Activated T-helper 1 cell treated with anti-CD3 and anti-CD28 coated beads, Interleukin-12 subunit alpha, Interleukin-12 subunit beta, Interleukin-2, Interleukin-4 antibody, amounts not matched to agents 30 ng/mL and 10 ng/mL and 1 ng/mL, durations not matched to agents 14 hours and 24 hours and 36 hours (primary cell): Measurements from ENCODE around the gene TMPRSS3. TPM values are rescaled to one million over a fixed set of nuclear protein-coding genes. Genes with fewer than 3 reads are reported as not detected.

Source experiments
- DNase-seq: peaks from one replicate; pipeline ENCODE4 v3.0.0; 2021; ENCODE audit warnings: low spot score
- H3K27ac Mint-ChIP-seq: one replicate; pipeline ENCODE4 v1.8.0; 2021; ENCODE audit warnings: mild to moderate bottlenecking, mixed read lengths
- H3K27me3 Mint-ChIP-seq: one replicate; pipeline ENCODE4 v1.8.0; 2022; ENCODE audit warnings: mild to moderate bottlenecking, moderate library complexity, mixed read lengths; ENCODE audit not compliant: insufficient read depth
- H3K36me3 Mint-ChIP-seq: one replicate; pipeline ENCODE4 v1.8.0; 2021; ENCODE audit warnings: low read depth, mixed read lengths
- H3K4me1 Mint-ChIP-seq: one replicate; pipeline ENCODE4 v1.8.0; 2021; ENCODE audit warnings: low read depth, mixed read lengths
- H3K4me3 Mint-ChIP-seq: one replicate; pipeline ENCODE4 v1.8.0; 2021; ENCODE audit warnings: mild to moderate bottlenecking, moderate library complexity, mixed read lengths
- H3K9me3 Mint-ChIP-seq: one replicate; pipeline ENCODE4 v1.8.0; 2021; ENCODE audit warnings: mixed read lengths
- intact Hi-C: fragments of 100-400 bp; cut with micrococcal nuclease; formaldehyde crosslinking; loops from one replicate; pipeline ENCODE4 v1.15.1; 2024
- total RNA-seq: library from RNA; stranded (reverse); gene quantifications from 2 replicates; pipeline ENCODE4 v1.2.3, GENCODE V29; 2022

Gene TMPRSS3
- total RNA-seq, 1 donor from 2014 or later: 33.7 TPM

DNA sequence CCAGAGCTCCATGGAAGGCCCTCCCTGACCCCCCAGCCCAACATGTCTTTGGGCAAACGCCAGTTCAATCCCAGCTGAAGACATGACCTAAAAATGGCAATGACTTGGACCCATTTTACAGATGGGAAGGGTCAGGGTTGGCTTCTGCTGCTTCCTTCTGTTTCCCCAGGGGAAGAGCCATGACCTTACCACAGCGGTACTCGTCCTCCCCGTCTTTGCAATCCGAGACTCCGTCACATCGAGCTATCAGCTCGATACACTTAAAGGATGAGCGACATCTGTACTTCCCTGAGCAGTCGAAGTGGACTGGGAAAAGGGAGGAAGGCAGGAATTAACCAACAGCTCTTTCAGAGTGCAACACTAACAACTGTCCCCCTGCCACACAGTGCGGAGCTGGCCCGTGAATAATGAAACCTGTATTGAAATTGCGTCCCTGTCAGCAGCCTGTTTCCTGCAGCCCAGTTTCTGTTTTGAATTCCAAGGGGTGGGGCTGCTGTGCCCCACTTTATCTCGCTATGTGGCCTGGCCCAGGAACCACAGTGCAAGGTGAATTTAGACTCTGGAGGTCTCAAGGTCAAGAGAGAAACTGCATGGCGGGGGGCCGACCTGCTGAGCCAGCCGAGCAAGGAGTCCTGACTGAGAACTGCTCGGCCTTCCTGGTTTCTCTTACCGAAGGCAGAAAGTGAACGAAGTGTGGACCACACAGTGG is 7.0 kb downstream of the TMPRSS3 start:
- Mint-ChIP-seq H3K4me3 (no peak overlapping the region), H3K36me3 (peaks cover 33% of the 10 kb centered on the region), H3K27ac (peak overlapping the region; percentile 14), H3K27me3 (no peaks in the 10 kb centered on the region), H3K9me3 (no peaks in the 10 kb centered on the region), H3K4me1 (peaks cover 73% of the 10 kb centered on the region)
- intact Hi-C loops: no loop called here
- no peak for DNase-seq

GRCh38 chr21:42387843-42388340 is 8.0 kb downstream of the TMPRSS3 start:
- Mint-ChIP-seq H3K4me3 (no peak overlapping the region), H3K9me3 (no peaks in the 10 kb centered on the region), H3K4me1 (peaks cover 65% of the 10 kb centered on the region), H3K27ac (no peak overlapping the region), H3K27me3 (no peaks in the 10 kb centered on the region), H3K36me3 (peaks cover 33% of the 10 kb centered on the region)
- intact Hi-C loops: no loop called here
- DNase-seq: no peak

- Mint-ChIP-seq H3K27me3 (no peaks in the 10 kb centered on the region), H3K27ac (no peak overlapping the region), H3K4me3 (no peak overlapping the region), H3K36me3 (peaks cover 35% of the 10 kb centered on the region), H3K4me1 (peaks cover 59% of the 10 kb centered on the region), H3K9me3 (peaks cover 6% of the 10 kb centered on the region)
- DNase-seq: no peak
- intact Hi-C loops: no loop called here
Measured at GRCh38 chr21:42387164-42387563, 8.7 kb downstream of the TMPRSS3 start.

DNA sequence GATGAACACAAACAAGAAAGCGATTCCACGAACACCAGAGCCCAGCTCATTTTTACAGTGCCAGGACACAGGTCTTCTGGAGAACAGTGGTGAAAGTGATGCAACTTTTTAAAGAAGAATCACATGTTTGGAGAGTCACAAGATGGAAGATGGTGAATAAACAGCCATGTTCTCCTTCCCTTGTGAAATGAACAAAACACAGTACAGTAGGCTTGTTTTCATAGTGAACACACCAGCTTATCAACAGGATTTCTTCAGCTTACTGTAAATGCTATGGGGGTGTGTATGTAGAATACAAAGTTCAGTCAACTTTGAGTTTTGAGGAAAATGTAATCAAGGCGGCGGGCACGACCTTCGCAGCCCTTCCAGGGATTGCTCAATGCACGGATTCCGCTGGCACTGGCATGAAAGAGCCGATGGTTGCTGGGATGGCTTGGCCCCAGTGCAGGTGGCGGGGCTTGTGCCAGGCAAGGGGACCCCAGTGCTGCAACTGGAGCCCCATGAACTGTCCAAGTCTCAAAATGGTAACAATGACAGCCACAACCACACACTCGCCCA is 9.7 kb downstream of the TMPRSS3 start:
- H3K4me1 Mint-ChIP-seq: peaks cover 59% of the 10 kb centered on the region
- intact Hi-C loops: no loop called here

GRCh38 chr21:42385619-42386018 is 10.2 kb downstream of the TMPRSS3 start:
- no peaks in the 10 kb centered on the region for H3K27me3 Mint-ChIP-seq
- no peak overlapping the region for H3K4me3 Mint-ChIP-seq
- no peak for DNase-seq
- peaks cover 54% of the 10 kb centered on the region for H3K4me1 Mint-ChIP-seq
- H3K9me3 Mint-ChIP-seq: peaks cover 15% of the 10 kb centered on the region
- peaks cover 38% of the 10 kb centered on the region for H3K36me3 Mint-ChIP-seq
- H3K27ac Mint-ChIP-seq: no peak overlapping the region
- intact Hi-C loops: no loop called here

More for the DNA sequence above, 9.7 kb downstream of the TMPRSS3 start:
- H3K4me3 Mint-ChIP-seq: no peak overlapping the region
- peaks cover 15% of the 10 kb centered on the region for H3K9me3 Mint-ChIP-seq
- H3K36me3 Mint-ChIP-seq: peaks cover 36% of the 10 kb centered on the region
- H3K27me3 Mint-ChIP-seq: no peaks in the 10 kb centered on the region
- H3K27ac Mint-ChIP-seq: no peak overlapping the region
- DNase-seq: no peak

DNA sequence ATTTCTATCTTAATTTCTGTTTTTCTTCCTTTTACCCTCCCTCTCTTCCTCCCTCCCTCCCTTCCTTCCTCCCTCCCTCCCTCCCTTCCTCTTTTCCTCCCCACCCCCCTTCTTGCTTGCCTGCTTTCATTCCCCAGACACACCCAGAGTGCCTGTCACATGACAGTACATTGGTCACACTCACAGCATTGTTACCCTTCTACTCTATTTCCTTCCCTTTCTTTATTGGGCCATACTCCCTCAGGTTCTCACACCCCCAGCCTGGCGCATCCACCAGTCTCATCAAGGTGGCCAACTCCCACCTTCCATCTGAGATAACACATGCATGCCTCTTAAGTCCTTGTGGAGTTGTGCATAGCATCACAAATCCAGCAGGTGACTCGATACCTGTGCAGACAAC is 10.9 kb downstream of the TMPRSS3 start:
- Mint-ChIP-seq H3K4me3 (no peak overlapping the region), H3K27ac (peak overlapping the region; percentile 41), H3K4me1 (peaks cover 48% of the 10 kb centered on the region), H3K9me3 (peaks cover 15% of the 10 kb centered on the region), H3K36me3 (peaks cover 43% of the 10 kb centered on the region), H3K27me3 (no peaks in the 10 kb centered on the region)
- DNase-seq: no peak
- intact Hi-C loops: no loop called here

- Mint-ChIP-seq H3K9me3 (peaks cover 15% of the 10 kb centered on the region), H3K4me3 (no peak overlapping the region), H3K27me3 (no peaks in the 10 kb centered on the region), H3K36me3 (peaks cover 43% of the 10 kb centered on the region), H3K27ac (no peak overlapping the region), H3K4me1 (peaks cover 41% of the 10 kb centered on the region)
- no peak for DNase-seq
- intact Hi-C loops: no loop called here
Measured at GRCh38 chr21:42384156-42384945, 11.5 kb downstream of the TMPRSS3 start.

- H3K9me3 Mint-ChIP-seq: peaks cover 15% of the 10 kb centered on the region
Measured at GRCh38 chr21:42383331-42383730, 12.5 kb downstream of the TMPRSS3 start.

GRCh38 chr21:42382915-42383314 is 12.9 kb downstream of the TMPRSS3 start:
- Mint-ChIP-seq H3K4me3 (no peak overlapping the region), H3K9me3 (peaks cover 15% of the 10 kb centered on the region), H3K4me1 (peaks cover 27% of the 10 kb centered on the region), H3K27ac (no peak overlapping the region), H3K36me3 (peaks cover 37% of the 10 kb centered on the region), H3K27me3 (no peaks in the 10 kb centered on the region)
- intact Hi-C loops: no loop called here
- no peak for DNase-seq

More at GRCh38 chr21:42383331-42383730, 12.5 kb downstream of the TMPRSS3 start:
- no peak for DNase-seq
- H3K36me3 Mint-ChIP-seq: peaks cover 39% of the 10 kb centered on the region
- H3K4me3 Mint-ChIP-seq: no peak overlapping the region
- intact Hi-C loops: no loop called here
- H3K27me3 Mint-ChIP-seq: no peaks in the 10 kb centered on the region
- H3K27ac Mint-ChIP-seq: no peak overlapping the region
- peaks cover 31% of the 10 kb centered on the region for H3K4me1 Mint-ChIP-seq

DNA sequence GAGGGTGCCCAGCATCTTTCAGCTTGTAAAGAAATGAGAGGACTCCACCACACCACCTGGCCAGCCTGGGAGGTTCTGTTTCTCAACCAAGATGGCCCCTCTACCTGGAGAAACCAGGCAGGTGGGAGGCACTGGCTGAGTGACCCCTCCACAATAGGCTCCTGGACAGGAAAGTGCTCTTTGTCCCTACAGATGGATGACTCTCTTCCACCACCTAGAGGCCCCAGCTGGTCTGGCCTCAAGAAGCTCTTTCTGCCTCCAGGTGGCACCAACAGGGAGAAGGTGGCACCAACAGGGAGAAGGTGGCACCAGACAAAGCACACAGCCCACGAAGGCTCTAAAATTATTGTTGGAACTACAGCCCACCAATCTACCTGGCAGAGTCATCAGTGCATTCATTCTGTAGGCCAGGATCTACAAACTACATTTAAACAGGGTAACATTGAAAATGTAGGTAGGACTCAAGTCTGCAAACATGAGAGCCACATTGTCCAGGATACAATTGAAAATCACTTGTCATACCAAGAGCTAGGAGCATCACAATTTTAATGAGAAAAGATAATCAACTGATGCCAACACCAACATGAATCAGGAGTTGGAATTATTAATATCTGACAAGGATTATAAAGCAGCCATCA is 14.4 kb downstream of the TMPRSS3 start:
- no peaks in the 10 kb centered on the region for H3K27me3 Mint-ChIP-seq
- peaks cover 15% of the 10 kb centered on the region for H3K9me3 Mint-ChIP-seq
- H3K27ac Mint-ChIP-seq: peak overlapping the region; percentile 23
- peaks cover 32% of the 10 kb centered on the region for H3K36me3 Mint-ChIP-seq
- peaks cover 13% of the 10 kb centered on the region for H3K4me1 Mint-ChIP-seq
- intact Hi-C loops: no loop called here
- no peak for DNase-seq
- H3K4me3 Mint-ChIP-seq: no peak overlapping the region

DNA sequence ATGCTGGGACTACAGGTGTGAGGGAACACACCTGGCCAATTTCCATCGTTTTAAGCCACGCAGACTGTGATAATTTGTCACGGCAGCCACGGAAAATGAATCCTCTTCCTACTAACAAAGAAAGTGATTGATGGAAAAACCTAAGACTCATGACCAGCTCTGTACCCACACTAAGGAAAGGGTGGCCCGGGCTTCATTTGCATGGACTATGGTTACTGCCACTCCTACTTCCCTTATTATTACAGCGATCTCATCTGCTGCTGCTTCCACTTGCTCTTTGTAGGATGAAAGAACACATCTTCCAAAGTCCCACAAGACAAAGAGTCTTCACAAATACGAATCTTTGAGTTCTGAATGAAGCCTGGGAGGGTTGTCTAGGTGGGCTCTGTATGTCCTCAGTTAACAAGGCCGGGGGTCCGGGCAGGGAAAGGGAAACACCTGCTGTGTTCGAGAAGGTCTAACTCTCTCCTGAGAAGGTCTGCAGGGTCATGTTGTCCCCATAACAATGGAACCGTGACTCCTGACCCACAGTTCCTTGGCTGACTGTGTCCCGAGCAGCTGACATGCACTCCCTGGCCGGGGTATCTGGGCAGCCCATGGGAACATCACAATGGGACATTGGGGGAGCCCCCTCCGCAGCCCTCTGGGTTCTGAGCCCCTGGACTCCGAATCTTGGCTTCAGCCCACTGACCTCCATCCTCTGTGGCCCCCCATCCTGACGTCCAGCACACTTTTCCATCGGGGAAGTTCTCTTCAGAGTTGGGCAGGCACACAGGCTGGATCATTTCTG is 16.2 kb downstream of the TMPRSS3 start:
- Mint-ChIP-seq H3K4me3 (no peak overlapping the region), H3K27ac (no peak overlapping the region), H3K9me3 (peaks cover 15% of the 10 kb centered on the region), H3K27me3 (no peaks in the 10 kb centered on the region), H3K4me1 (peaks cover 7% of the 10 kb centered on the region), H3K36me3 (peaks cover 27% of the 10 kb centered on the region)
- intact Hi-C loops: no loop called here
- no peak for DNase-seq

- H3K9me3 Mint-ChIP-seq: peaks cover 15% of the 10 kb centered on the region
- intact Hi-C loops: no loop called here
- no peak overlapping the region for H3K27ac Mint-ChIP-seq
- no peak overlapping the region for H3K4me3 Mint-ChIP-seq
- H3K4me1 Mint-ChIP-seq: peaks cover 18% of the 10 kb centered on the region
- H3K36me3 Mint-ChIP-seq: peaks cover 21% of the 10 kb centered on the region
- no peak for DNase-seq
- no peaks in the 10 kb centered on the region for H3K27me3 Mint-ChIP-seq
Measured at GRCh38 chr21:42378418-42378817, 17.4 kb downstream of the TMPRSS3 start.
